Gastrocnemius medialis (tissue), 4 donors: ENCODE data around the gene MSANTD2.

ENCODE experiments used
- POLR2A ChIP-seq, 2 donors: fragments of 450-650 bp; IDR thresholded peaks; one replicate each; pipeline ENCODE4 v1.6.1; 2017; ENCODE audit warnings: antibody characterized with exemption in 2 of 2, mild to moderate bottlenecking in 2 of 2, moderate library complexity in 2 of 2
- TF ChIP-seq, protein P1 (sequence below), 5 experiments: fragments of 450-650 bp in 3 of 5; fragments of 200-600 bp in 2 of 5; sonication (generic) in 2 of 5; IDR thresholded peaks in 4 of 5; conservative IDR thresholded peaks in 1 of 5; 1 replicate in 4 of 5; 2 replicates in 1 of 5; pipeline ENCODE4 v1.5.1; 2016 to 2019; ENCODE audit warnings: antibody characterized with exemption in 5 of 5, mild to moderate bottlenecking in 3 of 5, moderate library complexity in 3 of 5

DNA sequence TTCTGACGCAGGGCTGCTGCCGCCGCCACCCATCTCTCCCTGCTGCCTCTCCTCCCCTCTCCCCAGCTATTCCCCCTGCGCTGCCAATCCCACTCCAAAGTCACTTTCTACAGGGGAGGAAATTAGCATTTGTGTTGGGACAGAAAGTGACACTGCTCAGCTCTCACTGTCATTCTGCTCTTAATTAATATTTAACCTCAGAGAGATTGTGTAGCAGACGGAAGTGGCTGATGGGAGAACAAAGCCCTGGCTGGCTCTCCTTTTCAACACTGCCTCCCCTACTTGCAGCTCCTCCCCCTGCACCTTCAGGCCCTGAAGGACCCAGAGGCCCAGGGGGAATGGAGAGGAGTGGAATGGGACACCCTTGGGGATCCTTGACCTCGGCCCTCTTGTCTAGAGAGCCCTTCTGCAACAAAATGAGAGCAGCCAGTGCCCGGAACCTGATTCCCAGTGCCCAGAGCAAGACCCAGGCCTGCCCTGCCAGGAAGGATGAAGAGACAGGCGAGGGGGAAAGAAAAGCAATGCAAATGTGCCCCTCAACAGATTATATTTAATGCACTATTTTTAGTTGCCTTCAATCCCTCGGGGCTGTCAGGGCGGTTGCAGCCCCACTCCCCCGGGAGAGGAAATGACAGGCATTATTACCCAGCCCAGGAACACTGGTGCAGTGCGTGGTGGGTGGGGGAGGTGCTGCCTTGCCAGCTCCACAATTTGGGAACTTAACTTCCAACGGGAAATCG is 75.1 kb downstream of the MSANTD2 start:
- TF ChIP-seq, protein P1, sequence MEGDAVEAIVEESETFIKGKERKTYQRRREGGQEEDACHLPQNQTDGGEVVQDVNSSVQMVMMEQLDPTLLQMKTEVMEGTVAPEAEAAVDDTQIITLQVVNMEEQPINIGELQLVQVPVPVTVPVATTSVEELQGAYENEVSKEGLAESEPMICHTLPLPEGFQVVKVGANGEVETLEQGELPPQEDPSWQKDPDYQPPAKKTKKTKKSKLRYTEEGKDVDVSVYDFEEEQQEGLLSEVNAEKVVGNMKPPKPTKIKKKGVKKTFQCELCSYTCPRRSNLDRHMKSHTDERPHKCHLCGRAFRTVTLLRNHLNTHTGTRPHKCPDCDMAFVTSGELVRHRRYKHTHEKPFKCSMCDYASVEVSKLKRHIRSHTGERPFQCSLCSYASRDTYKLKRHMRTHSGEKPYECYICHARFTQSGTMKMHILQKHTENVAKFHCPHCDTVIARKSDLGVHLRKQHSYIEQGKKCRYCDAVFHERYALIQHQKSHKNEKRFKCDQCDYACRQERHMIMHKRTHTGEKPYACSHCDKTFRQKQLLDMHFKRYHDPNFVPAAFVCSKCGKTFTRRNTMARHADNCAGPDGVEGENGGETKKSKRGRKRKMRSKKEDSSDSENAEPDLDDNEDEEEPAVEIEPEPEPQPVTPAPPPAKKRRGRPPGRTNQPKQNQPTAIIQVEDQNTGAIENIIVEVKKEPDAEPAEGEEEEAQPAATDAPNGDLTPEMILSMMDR (IDR thresholded peaks at IDR 0.05 in 4 of 5, conservative IDR thresholded peaks at IDR 0.05 in 1 of 5): no peak
- TF ChIP-seq POLR2A (IDR thresholded peaks at IDR 0.05): no peak
